MM.1S (cell line): ENCODE measurements around the gene DOK1.

Experiments used
- DNase-seq: peaks from one replicate; pipeline ENCODE4 v3.0.0-alpha.2; 2015
- H2AFZ ChIP-seq: fragments of 300-600 bp; sonication (generic); 2 replicates; pipeline ENCODE4 v1.6.0; 2016; ENCODE audit warnings: antibody characterized with exemption, low read length
- H3F3A ChIP-seq: fragments of 300-600 bp; sonication (generic); 2 replicates; pipeline ENCODE4 v1.6.1; 2016; ENCODE audit warnings: mild to moderate bottlenecking, antibody characterized with exemption, low read length, moderate library complexity, mixed read lengths; ENCODE audit not compliant: insufficient read depth
- H3K27ac ChIP-seq: fragments of 300-600 bp; sonication (generic); 2 replicates; pipeline ENCODE4 v1.5.1; 2016; ENCODE audit warnings: mild to moderate bottlenecking, low read length
- H3K27me3 ChIP-seq: fragments of 300-600 bp; sonication (generic); replicated peaks from 2 replicates; pipeline ENCODE4 v1.6.0; 2016; ENCODE audit warnings: low read length; ENCODE audit not compliant: insufficient read depth
- H3K36me3 ChIP-seq: fragments of 300-600 bp; sonication (generic); replicated peaks from 2 replicates; pipeline ENCODE4 v1.6.1; 2016; ENCODE audit warnings: mild to moderate bottlenecking, low read length, mixed read lengths; ENCODE audit not compliant: insufficient read depth
- H3K4me1 ChIP-seq: fragments of 300-600 bp; sonication (generic); 2 replicates; pipeline ENCODE4 v1.6.1; 2016; ENCODE audit warnings: low read length, mixed read lengths
- H3K4me2 ChIP-seq: fragments of 300-600 bp; sonication (generic); 2 replicates; pipeline ENCODE4 v1.6.0; 2016; ENCODE audit warnings: low read depth, low read length
- H3K4me3 ChIP-seq: fragments of 300-600 bp; sonication (generic); 2 replicates; pipeline ENCODE4 v1.5.1; 2016; ENCODE audit warnings: low read length, mixed read lengths
- H3K79me2 ChIP-seq: fragments of 300-600 bp; sonication (generic); 2 replicates; pipeline ENCODE4 v1.6.1; 2016; ENCODE audit warnings: mixed run types, low read length, mixed read lengths
- H3K9ac ChIP-seq: fragments of 300-600 bp; sonication (generic); 2 replicates; pipeline ENCODE4 v1.6.1; 2016; ENCODE audit warnings: low read length, mixed read lengths
- H3K9me2 ChIP-seq: fragments of 300-600 bp; sonication (generic); replicated peaks from 2 replicates; pipeline ENCODE4 v1.6.1; 2016; ENCODE audit warnings: mild to moderate bottlenecking, low read length, mixed read lengths; ENCODE audit not compliant: insufficient read depth
- H3K9me3 ChIP-seq: fragments of 300-600 bp; sonication (generic); replicated peaks from 2 replicates; pipeline ENCODE4 v1.6.1; 2016; ENCODE audit warnings: mild to moderate bottlenecking, low read length, mixed read lengths; ENCODE audit not compliant: insufficient read depth
- H4K20me1 ChIP-seq: fragments of 300-600 bp; sonication (generic); 2 replicates; pipeline ENCODE4 v1.6.1; 2016; ENCODE audit warnings: mild to moderate bottlenecking, low read length, moderate library complexity, mixed read lengths; ENCODE audit not compliant: insufficient read depth
- EZH2 ChIP-seq: fragments of 300-600 bp; sonication (generic); optimal IDR thresholded peaks from 2 replicates; pipeline ENCODE3; 2017; ENCODE audit warnings: low read depth, mild to moderate bottlenecking, antibody characterized with exemption, low read length, mixed read lengths
- EZH2phosphoT487 ChIP-seq: fragments of 300-600 bp; sonication (generic); IDR thresholded peaks from 2 replicates; pipeline ENCODE4 v1.6.1; 2018; ENCODE audit warnings: antibody characterized with exemption, low read length
- TF ChIP-seq, protein P1 (sequence below): fragments of 300-600 bp; sonication (generic); IDR thresholded peaks from 2 replicates; pipeline ENCODE4 v1.5.1; 2016; ENCODE audit warnings: antibody characterized with exemption, low read length, mixed read lengths

The DOK1 gene

DNA sequence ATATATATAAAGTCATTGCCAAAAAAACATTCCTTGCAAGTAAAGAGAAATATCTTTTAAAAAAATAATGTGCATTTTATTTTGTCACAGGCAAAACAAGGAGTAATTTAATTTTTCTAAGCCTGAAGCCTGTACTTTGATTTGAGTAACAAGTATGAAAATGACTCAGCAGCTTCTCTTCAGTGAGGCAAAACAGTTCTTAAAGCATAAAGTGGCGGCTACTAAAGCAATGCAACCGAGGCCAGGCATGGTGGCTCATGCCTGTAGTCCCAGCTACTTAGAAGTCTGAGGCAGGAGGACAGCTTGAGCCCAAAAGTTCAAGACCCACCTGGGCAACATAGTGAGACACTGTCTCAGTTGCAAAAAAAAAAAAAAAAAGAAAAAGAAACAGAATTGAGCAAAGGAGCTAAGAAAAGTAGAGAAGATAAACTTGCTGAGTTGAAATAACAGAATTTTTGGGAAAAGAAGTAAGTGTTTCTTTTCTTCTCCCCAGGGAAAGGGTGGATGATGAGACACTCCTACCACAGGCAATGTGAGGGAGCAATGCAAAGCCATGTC is 29.6 kb downstream of the DOK1 start:
- no peaks in the 10 kb centered on the region for H3K9me2 ChIP-seq
- peaks cover 14% of the 10 kb centered on the region for H3K4me1 ChIP-seq
- no peak overlapping the region for H3K27ac ChIP-seq
- no peaks in the 10 kb centered on the region for H3K27me3 ChIP-seq
- H3K36me3 ChIP-seq = no peaks in the 10 kb centered on the region
- H3K9me3 ChIP-seq = no peaks in the 10 kb centered on the region
- H3F3A ChIP-seq = no peaks in the 10 kb centered on the region
- TF ChIP-seq EZH2 (no peak), EZH2phosphoT487 (no peak)
- TF ChIP-seq, protein P1, sequence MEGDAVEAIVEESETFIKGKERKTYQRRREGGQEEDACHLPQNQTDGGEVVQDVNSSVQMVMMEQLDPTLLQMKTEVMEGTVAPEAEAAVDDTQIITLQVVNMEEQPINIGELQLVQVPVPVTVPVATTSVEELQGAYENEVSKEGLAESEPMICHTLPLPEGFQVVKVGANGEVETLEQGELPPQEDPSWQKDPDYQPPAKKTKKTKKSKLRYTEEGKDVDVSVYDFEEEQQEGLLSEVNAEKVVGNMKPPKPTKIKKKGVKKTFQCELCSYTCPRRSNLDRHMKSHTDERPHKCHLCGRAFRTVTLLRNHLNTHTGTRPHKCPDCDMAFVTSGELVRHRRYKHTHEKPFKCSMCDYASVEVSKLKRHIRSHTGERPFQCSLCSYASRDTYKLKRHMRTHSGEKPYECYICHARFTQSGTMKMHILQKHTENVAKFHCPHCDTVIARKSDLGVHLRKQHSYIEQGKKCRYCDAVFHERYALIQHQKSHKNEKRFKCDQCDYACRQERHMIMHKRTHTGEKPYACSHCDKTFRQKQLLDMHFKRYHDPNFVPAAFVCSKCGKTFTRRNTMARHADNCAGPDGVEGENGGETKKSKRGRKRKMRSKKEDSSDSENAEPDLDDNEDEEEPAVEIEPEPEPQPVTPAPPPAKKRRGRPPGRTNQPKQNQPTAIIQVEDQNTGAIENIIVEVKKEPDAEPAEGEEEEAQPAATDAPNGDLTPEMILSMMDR = no peak
- H4K20me1 ChIP-seq = no peaks in the 10 kb centered on the region
- H3K4me2 ChIP-seq = no peak overlapping the region
- H3K79me2 ChIP-seq = no peaks in the 10 kb centered on the region
- H2AFZ ChIP-seq = no peak overlapping the region
- H3K9ac ChIP-seq = no peak overlapping the region
- no peak overlapping the region for H3K4me3 ChIP-seq
- DNase-seq = no peak

DNA sequence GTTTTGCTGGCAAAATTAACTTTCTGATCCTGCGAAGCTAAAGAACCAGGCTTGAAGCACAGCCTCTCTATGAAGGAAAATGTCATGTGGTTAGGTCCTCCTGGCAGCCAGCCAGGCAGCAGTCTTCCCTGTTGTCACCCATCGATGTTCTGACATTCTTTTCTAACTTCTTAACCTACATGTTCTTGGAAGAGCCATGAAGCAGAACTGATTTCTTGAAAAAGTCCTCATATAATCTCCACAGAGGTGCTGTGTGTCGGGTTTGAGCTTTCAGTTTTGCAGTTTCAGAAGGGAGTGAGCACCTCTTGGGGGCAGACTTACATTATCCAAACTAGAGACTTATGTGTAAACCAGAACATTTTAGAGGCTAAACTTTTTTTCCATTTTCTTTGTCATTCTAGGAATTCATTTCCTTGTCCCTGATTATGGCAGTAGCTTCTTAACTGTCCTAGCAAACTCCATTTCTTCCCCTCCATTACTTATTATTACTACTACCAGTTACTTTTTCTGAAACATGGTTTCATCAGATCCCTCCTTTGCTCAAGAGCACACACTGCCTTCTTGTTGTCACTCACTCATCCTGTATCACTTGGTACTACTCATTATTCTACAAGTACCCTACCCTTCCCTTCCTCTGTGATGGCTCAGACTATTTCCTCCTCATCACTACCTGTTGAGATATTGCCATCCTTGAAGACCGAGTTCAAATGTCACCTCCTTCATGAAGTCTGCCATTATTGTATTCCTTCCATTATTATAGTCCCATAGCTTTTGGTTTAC is 31.1 kb downstream of the DOK1 start:
- Histone ChIP-seq H3K27ac (no peak overlapping the region), H3K9me3 (no peaks in the 10 kb centered on the region), H3K9me2 (no peaks in the 10 kb centered on the region), H2AFZ (peak overlapping the region; percentile 59), H3K27me3 (no peaks in the 10 kb centered on the region), H3K79me2 (no peaks in the 10 kb centered on the region), H4K20me1 (no peaks in the 10 kb centered on the region), H3F3A (no peaks in the 10 kb centered on the region), H3K9ac (peak overlapping the region; percentile 18; the same call in 1 of the 2 replicates), H3K4me2 (peak overlapping the region; percentile 73), H3K4me3 (peak overlapping the region; percentile 40; the same call in 1 of the 2 replicates), H3K36me3 (no peaks in the 10 kb centered on the region), H3K4me1 (peaks cover 14% of the 10 kb centered on the region)
- peak; percentile 49 for DNase-seq
- TF ChIP-seq, protein P1 = peak; percentile 44
- TF ChIP-seq EZH2phosphoT487 (no peak), EZH2 (no peak)

DNA sequence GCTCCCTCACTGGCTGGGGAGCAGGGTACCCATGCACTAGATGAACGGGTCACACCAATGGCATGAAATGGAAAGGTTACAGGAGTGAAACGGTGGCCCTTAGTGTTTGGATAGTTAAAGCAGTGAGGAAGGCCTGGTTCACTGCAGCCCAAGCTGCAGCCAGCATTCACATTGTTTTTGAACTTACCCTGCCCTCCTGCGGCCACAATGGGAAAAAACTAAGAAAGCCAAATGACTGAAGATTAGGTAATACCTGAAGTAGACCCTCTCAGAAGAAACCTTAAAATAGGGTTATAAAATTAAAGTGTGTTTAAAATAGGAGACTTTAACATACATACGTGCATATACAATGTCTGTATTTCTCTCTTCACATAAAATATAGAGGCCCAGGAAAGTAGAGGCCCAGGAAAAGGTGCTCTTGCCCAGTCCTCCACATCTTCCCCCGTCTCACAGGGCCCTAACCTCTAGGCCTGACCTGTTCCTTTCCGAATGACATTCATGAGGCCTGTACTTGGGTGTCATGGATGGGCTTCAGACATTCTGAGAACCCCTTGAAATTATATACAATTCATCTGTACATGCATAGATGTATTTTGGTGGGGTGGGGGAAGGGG is 33.3 kb downstream of the DOK1 start:
- no peaks in the 10 kb centered on the region for H3K9me2 ChIP-seq
- peak; percentile 65 for DNase-seq
- no peaks in the 10 kb centered on the region for H3K36me3 ChIP-seq
- H3K4me3 ChIP-seq = no peak overlapping the region
- H3K79me2 ChIP-seq = no peaks in the 10 kb centered on the region
- no peaks in the 10 kb centered on the region for H3K27me3 ChIP-seq
- H2AFZ ChIP-seq = peak overlapping the region; percentile 29; the same call in 1 of the 2 replicates
- peaks cover 14% of the 10 kb centered on the region for H3K4me1 ChIP-seq
- no peak overlapping the region for H3K27ac ChIP-seq
- TF ChIP-seq EZH2phosphoT487 = no peak
- TF ChIP-seq, protein P1 = peak; percentile 66
- no peak overlapping the region for H3K9ac ChIP-seq
- no peaks in the 10 kb centered on the region for H4K20me1 ChIP-seq
- H3K4me2 ChIP-seq = no peak overlapping the region
- no peaks in the 10 kb centered on the region for H3F3A ChIP-seq
- H3K9me3 ChIP-seq = no peaks in the 10 kb centered on the region
